Naive thymus-derived CD8-positive, alpha-beta T cell (primary cell): Measurements from ENCODE around the gene MSMB. TPM values are rescaled to one million over a fixed set of nuclear protein-coding genes. Genes with fewer than 3 reads are reported as not detected.
"Not testable (repeated sequence)": the region's sequence is repeated elsewhere in the genome, so short reads cannot be mapped to it uniquely, and the experiment has no call there.

Experiments
- ATAC-seq, 2 donors: fragments of 150-1000 bp; cut with Tn5 transposase in 1 of 2; sonication (Bioruptor Pico), chemical (Tn5 transposase) in 1 of 2; 1 replicate in 1 of 2; 2 replicates in 1 of 2; pipeline ENCODE4 v1.10.0; 2021; ENCODE audit warnings: mild to moderate bottlenecking in 2 of 2, moderate library complexity in 2 of 2
- POLR2A ChIA-PET: fragments of 350-600 bp; sonication (Branson Sonifier 250); formaldehyde crosslinking; loops from one replicate; lab custom pipeline; 2021; ENCODE audit warnings: antibody characterized with exemption; lab: Charles Lee
- DNase-seq, 10 donors: peaks; one replicate each; pipeline versions ENCODE4 v3.0.0 to v3.0.0-alpha.2; 2020 to 2022
- H3K27ac Mint-ChIP-seq, 10 donors: one replicate each; pipeline ENCODE4 v1.8.0; 2020 to 2022; ENCODE audit warnings: mild to moderate bottlenecking in 10 of 10, mixed read lengths in 10 of 10, moderate library complexity in 4 of 10, inconsistent platforms in 1 of 10
- H3K27me3 Mint-ChIP-seq, 5 donors: one replicate each; pipeline ENCODE4 v1.8.0; 2021 to 2022; ENCODE audit warnings: mixed read lengths in 5 of 5
- H3K36me3 Mint-ChIP-seq, 3 donors: one replicate each; pipeline ENCODE4 v1.8.0; 2020 to 2022; ENCODE audit warnings: mixed read lengths in 3 of 3, mild to moderate bottlenecking in 2 of 3, inconsistent platforms in 1 of 3
- H3K4me1 Mint-ChIP-seq, 4 donors: one replicate each; pipeline ENCODE4 v1.8.0; 2021 to 2022; ENCODE audit warnings: mixed read lengths in 4 of 4
- H3K4me3 Mint-ChIP-seq, 10 donors: one replicate each; pipeline ENCODE4 v1.8.0; 2020 to 2022; ENCODE audit warnings: mild to moderate bottlenecking in 10 of 10, mixed read lengths in 10 of 10, moderate library complexity in 6 of 10, inconsistent platforms in 1 of 10
- H3K9me3 Mint-ChIP-seq, 9 donors: one replicate each; pipeline ENCODE4 v1.8.0; 2020 to 2022; ENCODE audit warnings: mixed read lengths in 9 of 9, mild to moderate bottlenecking in 3 of 9, inconsistent platforms in 1 of 9, moderate library complexity in 1 of 9
- polyA plus RNA-seq, 3 donors: library from polyadenylated mRNA; unstranded; fragments of 300-500 nt; fragmentation: Illumina TruSeq; gene quantifications; one replicate each; pipeline ENCODE4 v1.2.3, GENCODE V29; 2021
- total RNA-seq, 8 experiments: library from RNA in 2 of 8; stranded (reverse) in 2 of 8; gene quantifications; one replicate each; pipeline ENCODE4 v1.2.3 and lab custom pipeline; 2021 to 2026

The MSMB gene
- total and polyA plus RNA-seq, 5 experiments from 2014 or later, result not detected

DNA sequence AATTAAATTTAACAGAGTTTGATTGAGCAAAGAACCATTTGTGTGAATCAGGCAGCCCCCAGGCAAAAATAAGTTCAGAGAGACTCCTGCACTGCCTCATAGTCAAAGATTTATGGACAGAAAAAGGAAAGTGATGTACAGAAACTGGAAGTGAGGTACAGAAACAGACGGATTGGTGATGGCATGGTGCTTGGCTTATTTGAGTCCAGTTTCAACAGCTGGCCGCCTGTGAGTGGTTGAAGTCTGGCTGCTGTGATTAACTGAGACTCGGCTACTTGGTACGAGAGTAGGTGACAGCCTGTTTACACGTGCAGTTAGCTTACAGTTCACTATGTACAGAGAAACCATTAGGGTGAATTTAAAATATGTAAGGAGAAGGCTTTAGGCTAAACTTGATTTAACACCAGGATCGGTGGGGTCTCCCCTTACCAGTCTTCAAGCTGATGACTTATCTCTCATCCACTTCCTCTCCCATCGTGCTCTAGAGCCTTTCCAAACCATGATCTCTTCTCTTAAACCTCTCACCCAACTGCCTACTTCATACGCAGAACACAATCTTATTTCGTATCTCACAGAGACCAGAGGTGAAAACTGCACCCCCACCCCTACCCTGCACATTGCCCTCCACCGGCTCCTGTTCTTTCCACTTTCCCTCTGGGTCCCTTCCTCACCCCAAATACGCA lies 5.0 kb upstream of the MSMB start:
- Mint-ChIP-seq H3K36me3 (no peaks in the 10 kb centered on the region), H3K9me3 (peaks cover 0 to under 1% (median 0%) of the 10 kb centered on the region in 9 donors), H3K4me1 (peaks cover 4 to 13% (median 9%) of the 10 kb centered on the region in 4 donors), H3K27me3 (peaks cover 0 to 2% (median 0%) of the 10 kb centered on the region in 5 donors), H3K4me3 (no peak overlapping the region), H3K27ac (peak overlapping the region in 3 of 10 donors; percentile 17 to 58 (median 53))
- POLR2A ChIA-PET, result no interaction called here
- no peak for ATAC-seq
- no peak for DNase-seq

DNA sequence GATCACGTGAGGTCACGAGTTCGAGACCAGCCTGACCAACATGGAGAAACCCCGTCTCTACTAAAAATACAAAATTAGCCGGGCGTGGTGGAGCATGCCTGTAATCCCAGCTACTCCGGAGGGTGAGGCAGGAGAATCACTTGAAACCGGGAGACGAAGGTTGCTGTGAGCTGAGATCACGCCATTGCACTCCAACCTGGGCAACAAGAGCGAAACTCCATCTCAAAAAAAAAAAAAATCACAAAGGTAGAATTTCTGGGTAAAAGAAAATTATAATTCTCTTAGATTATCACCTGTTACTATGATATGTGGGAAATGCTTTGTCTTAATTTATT lies 3.4 kb upstream of the MSMB start:
- ATAC-seq, result not testable (repeated sequence)

DNA sequence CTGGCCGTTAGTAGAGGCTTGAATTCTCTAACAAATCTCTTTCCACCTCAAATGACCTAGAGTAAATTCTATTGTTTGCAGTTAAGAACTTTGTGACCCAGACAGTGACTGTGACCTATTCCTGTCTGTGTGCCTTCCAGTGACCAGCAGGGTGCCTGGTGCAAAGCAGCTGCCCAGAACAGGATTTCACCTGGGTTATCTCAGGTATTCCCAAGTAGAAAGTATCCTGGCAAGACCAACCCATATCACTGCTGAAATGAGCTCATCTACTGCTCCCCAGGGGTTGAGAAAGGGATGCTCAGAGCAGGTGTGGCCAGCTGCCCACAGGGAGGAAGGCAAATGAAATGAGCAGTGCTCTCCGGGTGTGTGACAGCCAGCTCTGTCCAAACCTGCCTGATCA lies 2.1 kb upstream of the MSMB start:
- Mint-ChIP-seq H3K4me1 (peaks cover 0 to 5% (median 4%) of the 10 kb centered on the region in 4 donors), H3K9me3 (no peaks in the 10 kb centered on the region), H3K27me3 (peaks cover 0 to 2% (median 0%) of the 10 kb centered on the region in 5 donors), H3K27ac (peak overlapping the region in 1 of 10 donors; percentile 42), H3K4me3 (no peak overlapping the region), H3K36me3 (no peaks in the 10 kb centered on the region)
- DNase-seq (no peak), ATAC-seq (no peak)
- POLR2A ChIA-PET, result interaction anchor here (0.6 kb wide), 1 partner anchor 14 kb away, joined by 3 read pairs; no protein-coding TSS in a partner anchor

More for the DNA sequence above, 3.4 kb upstream of the MSMB start:
- H3K4me1 Mint-ChIP-seq, DNase-seq, H3K27me3 Mint-ChIP-seq, H3K9me3 Mint-ChIP-seq, H3K4me3 Mint-ChIP-seq, H3K27ac Mint-ChIP-seq, H3K36me3 Mint-ChIP-seq: not testable (repeated sequence)
- POLR2A ChIA-PET, result interaction anchor here (1.0 kb wide), 1 partner anchor 9 kb away, joined by 5 read pairs; no protein-coding TSS in a partner anchor

DNA sequence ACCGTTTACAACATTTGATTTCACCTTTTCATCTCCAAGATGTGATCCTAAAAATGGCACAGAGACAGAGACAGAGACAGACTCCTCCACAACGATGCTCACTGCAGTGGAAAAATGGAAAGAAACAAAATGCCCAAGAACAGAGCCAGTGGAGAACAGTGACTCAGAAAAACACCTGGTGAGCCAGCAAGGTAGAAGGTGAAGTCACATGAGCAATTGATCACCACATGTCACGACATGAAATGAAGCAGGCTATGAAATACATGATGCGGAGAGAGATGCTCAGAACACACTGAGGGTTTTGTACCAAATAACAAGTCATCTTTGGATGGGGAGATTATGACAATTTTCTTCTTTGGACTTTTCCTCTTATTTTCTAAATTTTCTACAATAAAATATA lies 3.5 kb downstream of the MSMB start:
- Mint-ChIP-seq H3K4me3 (no peak overlapping the region), H3K27ac (no peak overlapping the region), H3K4me1 (peaks cover 0 to 4% (median 1%) of the 10 kb centered on the region in 4 donors), H3K36me3 (no peaks in the 10 kb centered on the region), H3K9me3 (no peaks in the 10 kb centered on the region), H3K27me3 (no peaks in the 10 kb centered on the region)
- no peak for DNase-seq
- no peak for ATAC-seq
- POLR2A ChIA-PET, result no interaction called here

DNA sequence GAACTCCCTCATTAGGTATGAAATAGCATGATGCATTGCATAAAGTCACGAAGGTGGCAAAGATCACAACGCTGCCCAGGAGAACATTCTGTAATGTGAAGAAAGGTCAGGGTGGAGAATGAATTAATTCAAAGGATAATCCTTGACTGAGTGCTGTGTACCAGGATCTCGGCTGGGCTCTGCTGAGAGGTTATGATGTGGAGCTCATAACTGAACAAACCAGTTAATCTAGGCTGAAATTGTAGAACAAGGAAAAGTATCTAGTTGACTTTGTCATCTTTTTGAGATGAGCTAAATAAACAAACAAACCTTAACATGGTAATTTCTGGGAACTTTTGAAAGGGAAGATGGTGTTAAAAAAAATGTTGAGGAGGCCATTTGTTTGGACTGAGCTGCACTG lies 6.1 kb downstream of the MSMB start:
- POLR2A ChIA-PET, result interaction anchor here (0.7 to 1.1 kb wide), 2 partner anchors 10 to 227 kb away, joined by 4 to 5 read pairs; no protein-coding TSS in a partner anchor
- no peak overlapping the region for H3K27ac Mint-ChIP-seq
- DNase-seq, result no peak
- peaks cover 0 to 4% (median 0%) of the 10 kb centered on the region in 4 donors for H3K4me1 Mint-ChIP-seq
- no peaks in the 10 kb centered on the region for H3K36me3 Mint-ChIP-seq
- no peak for ATAC-seq
- no peaks in the 10 kb centered on the region for H3K9me3 Mint-ChIP-seq
- no peak overlapping the region for H3K4me3 Mint-ChIP-seq
- no peaks in the 10 kb centered on the region for H3K27me3 Mint-ChIP-seq

DNA sequence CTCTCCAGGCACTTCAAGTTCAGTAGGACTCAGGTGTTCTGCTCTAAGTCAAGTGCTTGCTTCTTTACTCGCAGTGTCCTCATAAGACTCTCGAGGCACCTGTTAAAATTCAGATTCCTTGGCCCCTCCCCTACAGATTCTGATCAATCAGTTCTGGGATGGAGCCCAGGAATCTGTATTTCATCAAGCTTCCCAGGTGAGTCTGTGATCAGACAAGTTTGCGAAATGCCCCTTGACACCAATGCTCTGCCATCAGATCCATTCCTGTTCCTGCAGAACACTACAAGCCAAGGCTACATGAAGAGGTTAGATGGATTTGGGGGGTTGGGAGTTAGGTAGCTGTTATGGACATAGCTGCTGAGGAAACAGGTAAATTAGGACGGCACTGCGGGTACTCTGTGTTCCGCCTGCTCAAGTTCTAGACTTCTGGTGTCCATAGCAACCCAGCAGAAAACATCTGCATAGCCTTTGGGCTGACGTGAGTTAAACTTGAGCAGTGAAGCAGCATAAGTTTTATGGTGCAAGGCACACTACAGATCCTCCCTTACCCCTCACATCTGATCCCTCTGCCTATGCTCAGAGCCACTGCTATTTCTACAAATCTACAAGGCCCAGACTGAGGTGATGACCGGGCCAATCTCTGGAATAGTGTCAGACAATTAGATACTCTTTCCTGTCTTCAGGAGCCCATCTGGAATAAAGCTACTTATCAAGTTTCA lies 8.8 kb downstream of the MSMB start:
- H3K27ac Mint-ChIP-seq, result peak overlapping the region in 1 of 10 donors; percentile 6
- no peaks in the 10 kb centered on the region for H3K36me3 Mint-ChIP-seq
- DNase-seq, result no peak
- H3K4me1 Mint-ChIP-seq, result peaks cover 0 to 2% (median 0%) of the 10 kb centered on the region in 4 donors
- POLR2A ChIA-PET, result interaction anchor here (0.5 kb wide), 1 partner anchor 393 kb away, joined by 5 read pairs; no protein-coding TSS in a partner anchor
- H3K27me3 Mint-ChIP-seq, result no peaks in the 10 kb centered on the region
- no peak overlapping the region for H3K4me3 Mint-ChIP-seq
- ATAC-seq, result no peak
- no peaks in the 10 kb centered on the region for H3K9me3 Mint-ChIP-seq

DNA sequence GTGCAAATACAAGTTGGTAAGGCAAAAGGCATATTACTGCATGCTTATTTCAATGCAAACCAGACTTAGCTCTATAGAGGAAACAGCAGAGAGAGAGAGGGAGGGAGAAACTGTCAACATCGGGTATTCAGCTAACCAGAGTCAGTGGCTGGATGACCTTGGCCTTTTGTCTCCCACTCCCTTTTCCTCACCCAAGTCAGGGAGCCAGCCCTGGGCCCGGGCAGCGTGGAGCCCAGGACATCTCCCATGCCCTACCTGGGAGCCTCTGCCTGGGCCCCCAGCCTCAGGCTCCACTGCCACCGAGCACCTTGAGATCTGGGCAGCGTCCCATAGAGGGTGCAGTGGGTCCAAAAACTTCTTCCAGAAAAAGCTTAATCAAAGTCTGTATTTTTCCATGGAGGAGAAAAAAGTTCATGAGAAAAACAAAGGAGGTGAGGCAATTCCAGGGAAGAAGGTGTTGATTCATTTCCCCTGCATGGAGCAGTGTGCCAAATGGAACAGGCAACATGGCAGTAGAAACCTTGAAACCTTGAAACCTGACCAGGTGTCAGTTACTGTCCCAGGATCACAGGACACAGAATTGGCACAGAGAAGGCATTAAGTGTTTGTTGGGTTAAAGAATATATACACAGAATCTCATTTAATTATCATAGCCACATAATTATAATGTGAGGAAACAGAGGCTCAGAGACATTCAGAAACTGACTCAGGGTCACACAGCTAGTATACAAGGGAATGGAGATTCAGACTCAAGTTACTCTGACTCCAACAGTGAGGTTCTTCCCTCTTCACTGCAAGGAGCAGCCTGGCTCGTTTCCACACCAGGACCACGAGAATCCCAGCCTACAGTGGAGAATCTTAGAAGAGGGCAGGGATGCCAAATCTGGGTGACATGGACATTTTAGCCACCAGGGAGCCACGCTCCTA lies 9.9 kb downstream of the MSMB start:
- POLR2A ChIA-PET, result no interaction called here
- H3K4me3 Mint-ChIP-seq, result no peak overlapping the region
- no peaks in the 10 kb centered on the region for H3K9me3 Mint-ChIP-seq
- no peaks in the 10 kb centered on the region for H3K36me3 Mint-ChIP-seq
- H3K27me3 Mint-ChIP-seq, result no peaks in the 10 kb centered on the region
- DNase-seq (no peak), ATAC-seq (no peak)
- H3K27ac Mint-ChIP-seq, result no peak overlapping the region
- peaks cover 0 to 4% (median 3%) of the 10 kb centered on the region in 4 donors for H3K4me1 Mint-ChIP-seq

DNA sequence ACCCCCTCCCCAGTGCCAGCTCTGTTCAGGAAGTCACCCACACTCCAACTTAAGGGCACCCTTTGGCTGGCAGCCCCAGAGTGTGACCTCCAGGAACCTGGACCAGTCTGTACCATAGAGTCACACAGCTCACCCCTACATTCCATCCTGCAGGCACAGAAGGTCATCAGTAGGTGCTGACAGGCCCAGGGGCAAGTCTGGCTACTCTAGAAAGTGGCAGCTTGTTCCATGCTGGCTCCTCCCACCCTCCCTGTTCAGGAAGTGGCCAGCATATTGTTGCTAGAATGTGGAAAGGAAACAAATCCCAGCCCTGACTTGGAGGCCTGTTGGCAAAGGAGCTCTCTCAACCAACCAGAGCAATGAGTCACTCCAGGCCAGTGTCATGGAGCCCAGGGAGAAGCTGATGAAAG lies 12.5 kb downstream of the MSMB start:
- DNase-seq (no peak), ATAC-seq (no peak)
- no peak overlapping the region for H3K4me3 Mint-ChIP-seq
- H3K36me3 Mint-ChIP-seq, result peaks cover 0 to under 1% (median 0%) of the 10 kb centered on the region in 3 donors
- no peaks in the 10 kb centered on the region for H3K9me3 Mint-ChIP-seq
- POLR2A ChIA-PET, result no interaction called here
- peaks cover 11 to 24% (median 23%) of the 10 kb centered on the region in 4 donors for H3K4me1 Mint-ChIP-seq
- H3K27me3 Mint-ChIP-seq, result no peaks in the 10 kb centered on the region
- no peak overlapping the region for H3K27ac Mint-ChIP-seq

DNA sequence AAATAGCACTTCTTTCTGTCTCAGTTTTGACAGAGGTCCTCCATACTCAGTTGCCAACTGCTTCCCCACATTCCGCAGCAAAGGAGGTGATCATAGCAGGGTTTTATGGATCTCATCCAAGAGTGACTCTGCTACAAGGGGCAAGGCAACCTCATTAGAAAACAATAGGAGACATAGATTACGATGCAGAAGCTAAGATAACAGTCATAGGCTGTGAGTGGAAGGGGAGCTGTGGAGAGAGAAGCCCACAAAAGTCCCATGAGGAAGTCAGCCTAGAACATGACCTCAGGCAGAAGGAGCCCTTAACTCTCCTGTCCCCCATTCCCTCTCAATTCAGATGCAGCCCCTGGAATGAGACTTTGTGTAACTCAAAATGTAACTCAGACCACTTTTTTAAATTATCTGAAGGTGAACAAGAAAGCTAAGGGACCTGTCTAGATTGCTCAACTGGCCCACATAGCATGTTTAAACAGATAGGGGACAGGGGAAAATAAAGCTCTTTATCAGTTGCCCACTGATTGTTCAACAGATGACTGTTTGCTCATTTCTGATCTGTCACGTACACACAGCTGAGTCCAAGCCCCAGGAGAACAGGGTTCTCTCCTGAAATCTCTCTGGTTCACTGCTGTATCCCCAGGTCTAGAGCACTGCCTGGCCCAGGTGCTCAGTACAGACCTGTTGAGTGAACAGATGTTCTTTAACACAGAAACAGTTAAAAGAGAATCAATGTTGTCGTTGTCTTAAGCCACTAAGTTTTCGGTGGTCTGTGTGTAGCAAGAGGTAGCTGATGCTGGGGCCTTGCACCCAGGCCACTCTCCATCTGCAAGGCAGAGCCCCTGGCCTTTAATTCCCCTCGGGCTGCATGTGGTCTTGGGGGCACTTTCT lies 14.2 kb downstream of the MSMB start:
- Mint-ChIP-seq H3K27me3 (no peaks in the 10 kb centered on the region), H3K36me3 (peaks cover 0 to 13% (median 0%) of the 10 kb centered on the region in 3 donors), H3K4me3 (peak overlapping the region in 8 of 10 donors; percentile 16 to 55 (median 48)), H3K9me3 (no peaks in the 10 kb centered on the region), H3K27ac (peak overlapping the region in 8 of 10 donors; percentile 4 to 91 (median 68)), H3K4me1 (peaks cover 18 to 41% (median 40%) of the 10 kb centered on the region in 4 donors)
- ATAC-seq (no peak), DNase-seq (no peak)
- POLR2A ChIA-PET, result interaction anchor here (0.7 to 0.9 kb wide), 2 partner anchors 10 to 75 kb away, joined by 3 to 5 read pairs; no protein-coding TSS in a partner anchor

DNA sequence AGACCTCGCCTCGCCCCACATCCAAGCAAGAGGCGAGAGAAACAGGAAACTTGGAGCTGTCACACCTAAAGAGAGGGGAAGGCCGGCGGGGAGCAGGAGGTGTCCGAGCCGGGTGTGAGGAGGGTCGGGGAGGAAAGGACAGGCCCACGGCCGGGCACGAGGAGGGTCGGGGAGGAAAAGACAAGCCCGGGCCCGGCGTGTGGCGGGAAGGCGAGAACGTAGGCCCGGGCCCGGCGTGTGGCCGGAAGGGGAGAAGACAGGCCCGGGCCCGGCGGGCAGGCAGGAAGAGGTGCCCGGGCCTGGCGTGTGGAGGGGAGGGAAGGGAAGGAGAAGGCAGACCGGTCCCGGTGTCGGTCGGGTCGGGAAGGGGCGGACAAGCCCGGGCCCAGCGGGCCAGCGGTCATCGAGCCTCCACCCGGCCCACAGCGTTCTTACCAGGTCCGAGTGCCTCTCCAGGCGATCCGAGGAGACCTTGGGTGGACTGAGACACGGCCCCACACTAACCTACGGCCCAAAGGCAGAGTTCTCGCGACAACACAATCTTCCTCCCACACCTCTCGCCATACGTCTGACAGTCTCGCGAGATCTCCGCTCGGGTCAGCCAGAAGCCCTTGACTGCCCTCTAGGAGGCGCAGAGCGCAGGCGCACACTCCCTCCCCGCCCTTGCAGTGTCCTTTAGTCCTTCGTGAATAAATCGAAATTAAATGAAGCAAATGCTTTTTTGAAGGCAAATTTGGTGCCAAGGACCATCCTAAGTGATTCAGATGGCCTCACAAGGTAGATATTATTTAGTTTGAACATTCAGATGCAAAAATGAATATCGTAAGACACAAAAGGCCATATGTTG lies 15.8 kb downstream of the MSMB start, which contains the start of gene NCOA4:
Gene NCOA4, minus strand, starts transcription at position 533 of the 847 bp plus-strand sequence. CDS start 13,943 bp downstream, outside the sequence.
- Mint-ChIP-seq H3K4me1 (peaks cover 24 to 57% (median 56%) of the 10 kb centered on the region in 4 donors), H3K36me3 (peaks cover 0 to 16% (median 0%) of the 10 kb centered on the region in 3 donors), H3K27ac (peak within 1 kb of the TSS; percentile 92 to 99 (median 97)), H3K9me3 (no peaks in the 10 kb centered on the region), H3K27me3 (no peaks in the 10 kb centered on the region), H3K4me3 (peak within 1 kb of the TSS; percentile 92 to 100 (median 98))
- POLR2A ChIA-PET, result interaction anchor here (0.7 to 1.5 kb wide), 4 partner anchors 11 to 65 kb away, joined by 3 to 9 read pairs (median 4); no protein-coding TSS in a partner anchor
- DNase-seq (peak; percentile 91 to 99 (median 95)), ATAC-seq (peak; percentile 96)
